Ishikawa (cell line): ENCODE data around the gene ARCN1.

Source experiments
- CEBPB ChIP-seq: IDR thresholded peaks from 2 replicates; pipeline ENCODE4 v1.6.1; 2012
- EGR1 ChIP-seq: IDR thresholded peaks from 2 replicates; pipeline ENCODE4 v1.6.1; 2012
- EP300 ChIP-seq: IDR thresholded peaks from 2 replicates; pipeline ENCODE4 v1.6.1; 2012; ENCODE audit warnings: borderline replicate concordance
- RAD21 ChIP-seq: IDR thresholded peaks from 2 replicates; pipeline ENCODE4 v1.6.1; 2012; ENCODE audit warnings: low read depth
- TAF1 ChIP-seq: IDR thresholded peaks from 2 replicates; pipeline ENCODE4 v1.6.1; 2012; ENCODE audit warnings: low read depth, mild to moderate bottlenecking
- TEAD4 ChIP-seq: IDR thresholded peaks from 2 replicates; pipeline ENCODE4 v1.6.1; 2012
- YY1 ChIP-seq: IDR thresholded peaks from 2 replicates; pipeline ENCODE4 v1.6.1; 2012; ENCODE audit warnings: low read depth
- ZBTB7A ChIP-seq: IDR thresholded peaks from 2 replicates; pipeline ENCODE4 v1.6.1; 2012; ENCODE audit warnings: low read depth
- TF ChIP-seq, protein P1 (sequence below): IDR thresholded peaks from 2 replicates; pipeline ENCODE4 v1.6.1; 2012; ENCODE audit warnings: low read depth, mild to moderate bottlenecking

DNA sequence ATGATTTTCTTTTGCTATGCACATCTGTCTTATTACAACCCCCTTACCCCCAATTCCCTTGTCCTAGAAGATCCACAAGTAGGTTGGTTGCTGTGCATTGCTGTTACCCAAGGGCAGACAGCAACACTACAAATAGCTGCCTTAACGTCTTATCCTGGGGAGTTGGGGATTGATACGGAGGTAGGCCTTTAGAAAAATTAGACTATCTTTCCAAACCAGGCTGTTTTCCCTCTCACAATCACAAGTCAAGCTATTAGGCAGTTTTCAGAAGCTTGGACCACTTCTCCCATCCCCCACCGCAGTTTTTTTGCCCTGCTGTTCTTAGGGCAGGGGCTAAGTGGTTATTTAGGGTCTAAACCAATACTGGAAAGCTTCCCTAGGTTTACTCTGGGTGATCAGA lies 32.4 kb downstream of the ARCN1 start:
- TF ChIP-seq TAF1 = no peak
- TF ChIP-seq RAD21 = no peak
- no peak for TF ChIP-seq EP300
- TF ChIP-seq, protein P1, sequence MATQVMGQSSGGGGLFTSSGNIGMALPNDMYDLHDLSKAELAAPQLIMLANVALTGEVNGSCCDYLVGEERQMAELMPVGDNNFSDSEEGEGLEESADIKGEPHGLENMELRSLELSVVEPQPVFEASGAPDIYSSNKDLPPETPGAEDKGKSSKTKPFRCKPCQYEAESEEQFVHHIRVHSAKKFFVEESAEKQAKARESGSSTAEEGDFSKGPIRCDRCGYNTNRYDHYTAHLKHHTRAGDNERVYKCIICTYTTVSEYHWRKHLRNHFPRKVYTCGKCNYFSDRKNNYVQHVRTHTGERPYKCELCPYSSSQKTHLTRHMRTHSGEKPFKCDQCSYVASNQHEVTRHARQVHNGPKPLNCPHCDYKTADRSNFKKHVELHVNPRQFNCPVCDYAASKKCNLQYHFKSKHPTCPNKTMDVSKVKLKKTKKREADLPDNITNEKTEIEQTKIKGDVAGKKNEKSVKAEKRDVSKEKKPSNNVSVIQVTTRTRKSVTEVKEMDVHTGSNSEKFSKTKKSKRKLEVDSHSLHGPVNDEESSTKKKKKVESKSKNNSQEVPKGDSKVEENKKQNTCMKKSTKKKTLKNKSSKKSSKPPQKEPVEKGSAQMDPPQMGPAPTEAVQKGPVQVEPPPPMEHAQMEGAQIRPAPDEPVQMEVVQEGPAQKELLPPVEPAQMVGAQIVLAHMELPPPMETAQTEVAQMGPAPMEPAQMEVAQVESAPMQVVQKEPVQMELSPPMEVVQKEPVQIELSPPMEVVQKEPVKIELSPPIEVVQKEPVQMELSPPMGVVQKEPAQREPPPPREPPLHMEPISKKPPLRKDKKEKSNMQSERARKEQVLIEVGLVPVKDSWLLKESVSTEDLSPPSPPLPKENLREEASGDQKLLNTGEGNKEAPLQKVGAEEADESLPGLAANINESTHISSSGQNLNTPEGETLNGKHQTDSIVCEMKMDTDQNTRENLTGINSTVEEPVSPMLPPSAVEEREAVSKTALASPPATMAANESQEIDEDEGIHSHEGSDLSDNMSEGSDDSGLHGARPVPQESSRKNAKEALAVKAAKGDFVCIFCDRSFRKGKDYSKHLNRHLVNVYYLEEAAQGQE = no peak
- TF ChIP-seq TEAD4 = no peak
- TF ChIP-seq EGR1 = no peak
- TF ChIP-seq YY1 = no peak
- TF ChIP-seq ZBTB7A = no peak
- no peak for TF ChIP-seq CEBPB
